PC-3 (cell line): ENCODE data around the gene BCL3.

Experiments used
- CTCF ChIP-seq: fragments of 300-600 bp; sonication (generic); conservative IDR thresholded peaks from 2 replicates; pipeline ENCODE4 v1.5.1; 2017; ENCODE audit warnings: antibody characterized with exemption, low read depth, mild to moderate bottlenecking, low read length
- EZH2phosphoT487 ChIP-seq: fragments of 300-600 bp; sonication (generic); IDR thresholded peaks from 2 replicates; pipeline ENCODE4 v1.6.1; 2018; ENCODE audit warnings: mild to moderate bottlenecking, antibody characterized with exemption, low read length, borderline replicate concordance

DNA sequence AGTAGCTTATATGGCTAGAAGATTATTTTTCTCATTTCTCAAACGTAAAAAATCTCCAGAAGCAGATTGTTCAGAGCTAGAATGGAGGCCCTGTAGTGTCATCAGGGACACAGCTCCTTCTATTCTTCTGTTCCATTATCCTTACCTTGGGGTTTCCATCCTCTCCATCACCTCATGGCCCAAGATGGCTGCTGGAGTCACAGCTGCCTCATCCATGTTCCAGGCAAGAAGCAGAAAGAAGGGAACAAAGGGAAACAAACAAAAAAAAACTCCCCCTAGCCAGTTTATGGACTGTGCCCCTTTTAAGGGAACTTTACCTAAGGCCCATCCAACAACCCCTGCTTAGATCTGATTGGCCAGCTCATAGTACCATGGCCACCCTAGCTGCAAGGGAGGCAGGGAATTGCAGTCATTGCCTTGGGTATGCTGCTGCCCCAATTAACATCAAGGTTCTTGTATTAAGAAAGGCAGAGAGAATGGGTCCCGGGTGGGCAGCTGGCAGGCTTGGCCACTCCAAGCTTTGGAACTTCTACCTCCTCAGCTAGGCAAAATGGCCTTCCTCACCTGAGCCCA lies 33.8 kb upstream of the BCL3 start:
- no peak for TF ChIP-seq CTCF
- no peak for TF ChIP-seq EZH2phosphoT487
